Liver (tissue), 3 donors: ENCODE data around the gene ELN.

ENCODE experiments used
- CTCF ChIP-seq: fragments of 150-350 bp; IDR thresholded peaks from 2 replicates; pipeline ENCODE4 v1.5.1; 2017; ENCODE audit warnings: improper control_type of control experiment, low read depth, low read length; ENCODE audit not compliant: missing input control
- RAD21 ChIP-seq, 2 donors: IDR thresholded peaks; 2 replicates each; pipeline ENCODE4 v1.6.1; 2016; ENCODE audit warnings: antibody characterized with exemption in 2 of 2, mild to moderate bottlenecking in 2 of 2
- donor health status: healthy.
- donor health status: healthy.

DNA sequence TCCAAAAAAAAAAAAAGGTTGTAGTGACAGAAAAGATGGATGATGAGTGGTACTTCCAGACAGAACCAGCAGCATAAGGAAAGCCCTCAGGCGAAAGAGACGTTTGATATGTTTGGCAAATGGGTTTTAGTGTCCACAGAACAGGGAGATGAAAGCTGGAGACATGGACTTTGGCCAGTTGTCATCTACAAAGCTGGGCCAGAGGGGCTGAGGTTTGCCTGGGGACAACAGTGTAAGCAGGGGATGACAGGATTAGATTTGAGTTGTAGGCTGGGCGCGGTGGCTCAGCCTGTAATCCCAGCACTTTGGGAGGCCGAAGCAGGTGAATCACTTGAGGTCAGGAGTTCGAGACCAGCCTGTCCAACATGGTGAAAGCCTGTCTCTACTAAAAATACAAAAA, 47.8 kb upstream of the ELN start:
- TF ChIP-seq RAD21 (IDR thresholded peaks at IDR 0.05) (no peak), CTCF (no peak)
